Choroid plexus epithelial cell (primary cell): Measurements from ENCODE around the gene IFT81.

Source experiments
- DNase-seq: peaks from one replicate; pipeline ENCODE4 v3.0.0-alpha.2; 2010; ENCODE audit warnings: low read depth
- H3K4me3 ChIP-seq: 2 replicates; pipeline ENCODE4 v1.5.1; 2011; ENCODE audit warnings: low read depth, mild to moderate bottlenecking, control low read depth, low read length, moderate library complexity
- TF ChIP-seq, protein P1 (sequence below): conservative IDR thresholded peaks from 2 replicates; pipeline ENCODE4 v1.5.1; 2011; ENCODE audit warnings: low read depth, mild to moderate bottlenecking, control low read depth, inconsistent platforms, low read length, moderate library complexity

The IFT81 gene

DNA sequence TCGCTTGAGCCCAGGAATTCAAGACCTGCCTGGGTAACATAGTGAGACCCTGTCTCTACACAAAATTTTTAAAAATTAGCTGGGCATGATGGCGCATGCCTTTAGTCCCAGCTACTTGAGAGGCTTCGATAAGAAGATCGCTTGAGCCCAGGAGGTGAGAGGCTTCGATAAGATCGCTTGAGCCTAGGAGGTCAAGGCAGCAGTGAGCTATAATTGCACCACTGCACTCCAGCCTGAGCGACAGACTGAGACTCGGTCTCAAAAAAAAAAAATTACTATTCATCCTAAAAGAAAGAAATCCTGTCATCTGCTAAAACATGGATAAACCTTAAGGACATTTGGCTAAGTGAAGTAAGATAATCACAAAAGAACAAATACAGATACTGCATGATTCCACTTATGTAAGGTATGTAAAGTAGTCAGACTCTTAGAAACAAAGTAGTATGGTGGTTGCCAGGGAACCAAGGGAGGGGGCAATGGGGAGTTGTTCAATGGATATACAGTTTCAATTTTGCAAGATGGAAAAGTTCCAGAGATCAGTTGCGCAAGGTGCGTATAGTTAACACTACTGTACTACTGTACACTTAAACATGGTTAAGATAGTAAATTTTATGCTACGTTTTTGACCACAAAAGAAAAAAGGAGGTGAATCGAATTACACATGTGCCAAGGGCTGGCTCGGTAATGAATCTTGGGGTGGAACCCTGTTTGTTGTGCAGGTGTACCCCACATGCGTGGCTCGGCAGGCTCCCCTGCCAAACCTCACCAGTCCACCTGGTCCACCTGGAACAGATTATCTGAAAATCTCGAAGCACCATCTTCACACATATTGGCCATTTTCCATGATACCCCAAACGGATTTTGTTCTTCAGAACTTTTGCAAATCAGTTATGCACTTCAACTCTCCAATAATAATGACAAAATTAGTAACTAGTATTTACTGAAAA is 138.6 kb downstream of the IFT81 start:
- H3K4me3 ChIP-seq, result no peak overlapping the region
- peak; percentile 67 for DNase-seq
- TF ChIP-seq, protein P1, sequence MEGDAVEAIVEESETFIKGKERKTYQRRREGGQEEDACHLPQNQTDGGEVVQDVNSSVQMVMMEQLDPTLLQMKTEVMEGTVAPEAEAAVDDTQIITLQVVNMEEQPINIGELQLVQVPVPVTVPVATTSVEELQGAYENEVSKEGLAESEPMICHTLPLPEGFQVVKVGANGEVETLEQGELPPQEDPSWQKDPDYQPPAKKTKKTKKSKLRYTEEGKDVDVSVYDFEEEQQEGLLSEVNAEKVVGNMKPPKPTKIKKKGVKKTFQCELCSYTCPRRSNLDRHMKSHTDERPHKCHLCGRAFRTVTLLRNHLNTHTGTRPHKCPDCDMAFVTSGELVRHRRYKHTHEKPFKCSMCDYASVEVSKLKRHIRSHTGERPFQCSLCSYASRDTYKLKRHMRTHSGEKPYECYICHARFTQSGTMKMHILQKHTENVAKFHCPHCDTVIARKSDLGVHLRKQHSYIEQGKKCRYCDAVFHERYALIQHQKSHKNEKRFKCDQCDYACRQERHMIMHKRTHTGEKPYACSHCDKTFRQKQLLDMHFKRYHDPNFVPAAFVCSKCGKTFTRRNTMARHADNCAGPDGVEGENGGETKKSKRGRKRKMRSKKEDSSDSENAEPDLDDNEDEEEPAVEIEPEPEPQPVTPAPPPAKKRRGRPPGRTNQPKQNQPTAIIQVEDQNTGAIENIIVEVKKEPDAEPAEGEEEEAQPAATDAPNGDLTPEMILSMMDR, result no peak

DNA sequence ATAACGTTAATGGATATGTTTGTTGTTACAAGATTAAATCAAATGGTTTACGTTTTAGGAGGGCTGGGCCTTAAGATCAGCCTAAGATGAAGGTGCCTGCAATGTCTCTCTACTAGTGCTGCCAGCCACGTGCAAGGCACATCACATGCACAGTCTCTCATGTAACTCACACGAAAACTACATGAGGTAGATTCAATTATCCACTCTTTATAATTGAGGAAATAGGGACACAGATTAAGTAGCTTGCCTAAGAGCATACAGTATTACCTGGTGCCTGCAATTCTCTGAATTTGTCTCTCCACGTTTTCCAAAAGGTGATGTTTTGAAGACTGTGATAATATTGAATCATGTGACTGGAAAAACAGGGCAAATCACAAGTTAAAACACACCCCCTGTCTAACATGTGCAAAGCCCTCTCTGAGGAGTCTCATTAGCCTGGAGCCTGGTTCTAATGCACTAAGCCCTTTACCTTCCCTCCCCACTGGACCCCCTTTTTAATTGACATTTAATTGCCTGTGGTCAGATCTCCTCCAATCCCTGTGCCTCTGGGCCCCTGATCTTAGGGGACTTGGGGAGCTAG is 142.3 kb downstream of the IFT81 start:
- H3K4me3 ChIP-seq, result no peak overlapping the region
- no peak for DNase-seq
- TF ChIP-seq, protein P1, result no peak

DNA sequence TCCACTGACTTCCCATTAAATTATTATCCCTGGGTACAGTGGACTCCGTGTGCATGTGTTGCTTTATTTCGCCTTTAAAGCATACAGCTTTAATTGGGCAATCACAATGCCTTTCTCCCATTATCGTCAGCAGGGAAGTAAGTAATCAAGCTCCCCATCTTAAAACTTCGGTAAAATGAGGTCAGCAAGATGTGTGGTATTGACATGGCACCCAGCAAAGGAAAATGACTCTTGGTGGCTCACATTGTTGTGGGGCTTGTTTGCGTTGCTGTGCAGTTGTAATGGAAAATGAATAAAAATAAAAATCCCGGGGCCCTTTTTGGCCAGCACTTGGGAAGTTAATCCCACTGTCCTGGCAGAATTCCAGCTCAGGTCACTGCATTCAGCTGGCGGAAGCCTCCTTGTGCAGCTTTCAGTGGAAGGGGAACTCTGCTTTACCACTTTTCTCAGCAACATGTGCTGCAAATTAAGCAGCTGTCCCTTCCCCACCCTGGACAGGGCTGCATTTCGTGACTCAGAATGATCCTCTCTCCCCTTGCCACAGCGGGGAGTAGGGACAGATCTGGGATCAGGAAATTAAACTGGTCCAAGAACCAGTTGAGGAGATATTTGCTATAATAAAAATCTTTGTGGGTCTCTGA is 142.9 kb downstream of the IFT81 start:
- no peak overlapping the region for H3K4me3 ChIP-seq
- TF ChIP-seq, protein P1, result no peak

More for the DNA sequence above, 142.9 kb downstream of the IFT81 start:
- DNase-seq, result peak; percentile 71
